ENCODE results near the gene TSPEAR. TPM values are rescaled to one million over a fixed set of nuclear protein-coding genes. Genes with fewer than 3 reads are reported as not detected.

TSPEAR gene
- total RNA-seq, 1 donor from 2014 or later = 0.13 TPM

DNA sequence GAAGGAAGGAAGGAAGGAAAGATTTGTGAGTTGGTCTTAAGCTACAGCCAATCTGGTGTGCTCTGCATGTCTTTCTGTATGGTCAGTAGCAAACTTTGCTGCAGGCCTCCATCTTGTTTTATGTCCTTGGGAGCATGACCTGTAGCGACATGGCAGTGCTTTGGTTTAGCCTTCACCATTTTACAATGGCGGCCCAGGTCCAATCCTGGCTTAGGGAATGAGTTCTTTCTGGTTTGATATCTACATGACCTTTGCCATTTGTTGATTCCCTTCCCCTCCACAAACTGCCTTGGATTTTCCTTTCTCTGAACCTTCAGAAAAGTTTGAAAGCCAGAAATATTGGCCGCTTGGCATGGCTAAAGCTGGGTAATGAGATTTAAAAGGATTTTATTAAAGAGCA, 30.5 kb upstream of the TSPEAR start:
- no peak for DNase-seq (ENCODE audit: low read depth in 2 of 2)

DNA sequence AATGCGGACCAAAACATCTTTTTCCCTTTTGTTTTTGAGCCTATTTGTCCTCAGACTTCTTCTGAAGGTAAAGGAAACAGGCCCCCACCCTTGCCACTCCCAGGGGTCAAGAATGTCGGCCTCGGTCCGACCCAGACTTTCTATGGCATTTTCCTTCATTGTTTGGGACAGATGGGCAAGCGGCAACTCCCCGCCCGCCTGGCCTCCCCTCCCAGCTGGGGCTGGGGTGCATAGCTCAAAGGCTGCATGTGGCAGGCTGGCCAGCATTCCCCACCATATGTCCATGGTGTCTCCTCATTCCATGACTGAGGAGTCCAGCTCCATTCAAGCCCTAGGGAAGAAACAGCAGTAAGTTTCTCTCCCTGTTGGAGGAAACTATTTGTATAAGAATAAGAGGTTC, 29.4 kb upstream of the TSPEAR start:
- DNase-seq (ENCODE audit: low read depth in 2 of 2) = no peak

DNA sequence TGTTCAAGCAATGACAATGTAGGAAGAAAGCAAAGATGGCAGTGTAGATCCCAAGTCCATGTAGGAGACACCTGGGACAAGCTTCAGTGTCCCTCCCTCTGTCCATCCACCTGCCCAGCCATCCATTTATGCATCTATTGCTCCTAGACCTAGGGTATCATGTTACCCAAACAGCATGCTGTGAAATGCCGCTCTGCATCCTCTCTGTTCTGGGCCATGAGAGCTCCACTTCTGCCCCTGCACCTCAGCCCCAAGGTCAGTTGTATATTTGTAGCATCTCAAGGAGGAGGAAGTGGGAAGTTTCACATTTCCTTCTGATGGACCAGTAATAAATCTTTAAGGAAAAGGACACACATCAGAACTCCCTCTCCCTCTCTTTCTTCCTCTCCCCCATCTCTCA, 27.9 kb upstream of the TSPEAR start:
- DNase-seq (ENCODE audit: low read depth in 2 of 2) = no peak

DNA sequence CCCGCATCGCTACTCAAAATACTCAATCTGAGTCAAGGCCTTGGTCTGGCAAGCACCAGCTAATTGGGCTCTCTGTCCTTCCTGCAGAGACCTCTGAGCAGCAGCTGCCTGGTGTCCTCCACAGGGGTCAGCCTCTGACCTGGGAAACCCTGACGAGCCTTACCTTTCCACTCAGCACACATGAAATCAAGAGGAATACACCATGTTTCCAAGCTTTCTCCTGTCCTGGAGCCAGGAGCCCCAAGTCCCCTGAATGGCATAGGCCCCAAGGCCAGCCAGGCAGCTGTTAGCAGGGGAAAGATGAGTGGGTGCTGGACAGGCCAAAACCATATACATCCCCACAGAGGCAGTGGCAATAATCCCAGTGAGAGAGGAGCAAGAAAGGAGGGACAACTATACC, 27.2 kb upstream of the TSPEAR start:
- DNase-seq (ENCODE audit: low read depth in 2 of 2) = no peak

DNA sequence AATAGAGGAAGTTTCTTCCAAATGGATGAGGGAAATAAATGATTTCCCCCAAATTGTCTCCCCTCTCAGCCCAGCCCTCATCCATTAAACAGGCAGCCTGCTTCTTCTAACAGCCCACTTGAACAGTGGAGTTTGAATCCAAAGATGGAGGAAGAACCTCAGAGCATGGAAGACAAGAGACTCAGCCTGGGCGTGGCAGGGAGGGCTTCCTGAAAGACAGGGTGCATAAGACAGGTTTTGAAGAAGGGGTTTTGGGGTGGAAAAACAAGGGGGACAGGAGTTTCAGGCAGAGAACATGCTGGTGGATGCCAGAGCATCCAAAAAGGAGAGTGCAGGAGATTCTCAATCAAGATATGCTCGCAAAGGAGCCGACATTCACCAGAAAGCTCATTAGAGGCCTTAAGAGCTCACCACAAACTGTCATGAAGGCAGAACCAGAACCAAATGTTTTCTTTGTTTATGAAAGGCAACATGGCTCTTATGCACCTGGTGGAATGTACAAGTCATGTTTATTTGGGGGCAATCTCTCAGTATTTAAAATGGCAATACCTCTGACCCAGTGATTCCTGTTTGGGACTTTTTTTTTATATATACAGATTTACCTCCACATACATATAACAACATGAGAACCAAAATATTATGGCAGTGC, 26.5 kb upstream of the TSPEAR start:
- no peak for DNase-seq (ENCODE audit: low read depth in 2 of 2)

DNA sequence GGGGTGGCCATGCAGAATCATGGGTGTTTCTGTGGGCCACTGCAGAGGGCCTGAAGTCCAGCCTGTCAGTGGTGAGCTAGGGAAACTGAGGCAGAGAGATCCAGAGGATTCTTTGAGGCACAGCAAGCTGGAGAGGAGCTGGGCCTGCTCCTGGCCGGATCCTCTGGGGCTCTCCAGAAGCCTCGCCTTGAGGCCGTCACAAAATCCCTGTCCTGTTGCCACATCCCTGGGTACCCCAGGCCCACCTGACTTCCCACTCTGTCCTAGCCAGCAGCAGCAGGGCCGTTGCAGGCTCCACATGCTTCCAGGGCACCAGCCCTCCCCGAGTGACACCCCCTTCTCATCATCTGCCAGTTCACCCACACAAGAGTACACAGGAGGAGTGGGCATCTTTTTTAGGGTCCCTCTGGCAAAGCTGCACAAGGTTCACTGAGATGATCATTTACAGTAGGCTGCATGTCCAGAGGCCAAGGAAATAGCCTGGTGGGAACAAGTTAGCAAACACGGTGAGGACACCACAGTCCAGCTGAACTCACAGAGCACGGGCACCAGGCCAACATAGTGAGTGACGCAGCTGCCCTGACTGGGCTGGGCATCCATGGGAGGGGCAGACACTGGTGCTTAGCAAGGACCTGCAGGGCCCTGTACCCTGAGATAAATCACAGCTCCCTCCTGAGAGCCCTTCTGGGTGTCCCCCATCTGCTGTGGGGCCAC, 25.1 kb upstream of the TSPEAR start:
- peak; percentile 24 to 64 for DNase-seq (ENCODE audit: low read depth in 2 of 2)

DNA sequence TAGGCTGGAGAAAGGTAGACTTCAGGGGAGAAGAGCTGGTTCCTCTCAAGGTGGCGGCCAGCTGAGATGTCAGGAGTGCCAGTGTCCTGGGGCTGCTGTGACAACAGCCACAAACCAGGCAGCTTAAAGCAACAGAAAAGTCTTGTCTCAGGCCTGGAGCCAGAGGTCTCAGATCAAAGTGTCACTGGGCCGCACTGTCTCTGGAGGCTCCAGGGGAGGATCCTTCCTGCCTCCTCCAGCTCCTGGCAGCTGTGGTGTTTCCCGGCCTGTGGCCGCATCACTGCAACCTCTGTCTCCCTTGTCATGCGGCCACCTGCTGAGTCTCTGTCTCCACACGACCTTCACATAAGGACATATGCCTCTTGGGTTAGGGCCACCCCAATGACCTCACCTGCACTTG, 24.4 kb upstream of the TSPEAR start:
- DNase-seq (ENCODE audit: low read depth in 2 of 2) = no peak

DNA sequence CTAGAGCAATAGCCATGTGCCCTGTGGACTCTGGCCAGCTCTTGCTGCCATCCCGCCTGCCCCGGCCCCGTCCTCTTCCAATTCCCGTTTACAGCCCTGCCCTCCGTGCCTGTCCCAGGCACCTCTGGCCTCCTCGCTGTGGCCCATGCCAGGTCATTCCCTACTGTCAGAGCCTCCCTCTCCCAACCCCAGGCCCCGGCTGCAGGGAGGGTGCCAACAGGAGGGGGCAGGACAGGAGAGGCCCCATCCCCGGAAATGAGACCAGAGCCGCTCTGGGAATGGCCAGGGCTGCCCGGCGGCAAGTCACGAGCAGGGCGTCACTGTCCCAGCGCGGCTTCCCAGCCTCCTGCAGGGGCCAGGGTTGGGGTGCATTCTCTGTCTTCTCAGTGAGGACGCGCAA, 23.5 kb upstream of the TSPEAR start:
- DNase-seq (ENCODE audit: low read depth in 2 of 2) = no peak

DNA sequence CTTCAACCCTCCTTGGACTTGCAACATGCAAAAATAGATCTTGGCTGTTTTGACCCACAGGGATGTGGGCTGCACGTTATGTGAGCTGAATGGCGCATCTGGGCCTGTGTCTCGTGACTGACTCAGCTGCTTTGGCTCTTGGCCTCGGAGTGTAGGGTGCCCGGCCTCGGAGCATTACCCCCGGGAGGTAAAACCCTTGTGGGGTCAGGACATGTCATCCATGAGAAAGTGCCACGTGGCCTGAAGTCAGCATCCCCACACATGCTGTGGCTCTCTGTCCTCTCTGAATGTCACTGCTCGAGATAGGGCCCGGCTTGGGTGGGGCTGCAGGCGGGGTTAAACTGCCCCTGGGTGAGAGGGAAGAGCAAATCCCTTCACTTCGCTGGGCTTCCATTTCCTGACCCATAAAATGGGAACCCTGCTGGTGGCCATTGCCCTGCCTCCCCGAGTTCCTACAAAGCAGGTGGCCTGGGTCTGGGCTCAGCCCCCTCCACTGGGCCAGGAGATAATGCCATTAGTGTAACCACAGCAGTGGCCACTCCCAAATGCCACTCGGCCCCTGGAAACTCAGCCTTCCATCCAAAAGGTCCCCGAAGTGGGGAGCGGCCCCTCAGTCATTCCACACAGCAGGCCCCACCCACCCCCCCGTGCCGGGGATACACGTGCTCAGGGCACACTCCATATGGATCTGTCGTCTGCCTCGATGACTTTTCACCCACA, 22.8 kb upstream of the TSPEAR start:
- no peak for DNase-seq (ENCODE audit: low read depth in 2 of 2)

DNA sequence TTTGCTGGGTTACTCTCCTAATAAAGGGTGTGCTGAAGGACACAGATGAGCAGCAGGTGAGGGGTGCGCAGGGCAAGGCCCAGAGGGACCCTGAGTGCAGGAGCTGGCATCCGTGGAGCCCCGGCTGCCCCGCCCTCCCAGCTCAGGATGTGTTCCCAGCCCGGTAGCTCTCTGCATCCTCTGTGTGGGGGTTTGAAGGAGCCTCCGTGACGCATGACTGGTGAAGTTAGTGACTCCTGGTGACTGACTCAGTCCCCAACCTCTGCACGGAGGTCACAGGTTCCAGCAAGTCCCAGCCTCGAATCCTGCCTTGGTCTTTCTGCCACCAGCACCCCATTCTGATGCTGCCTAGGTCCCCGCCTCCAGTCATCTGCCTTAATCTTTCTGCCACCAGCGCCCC, 21.6 kb upstream of the TSPEAR start:
- no peak for DNase-seq (ENCODE audit: low read depth in 2 of 2)

DNA sequence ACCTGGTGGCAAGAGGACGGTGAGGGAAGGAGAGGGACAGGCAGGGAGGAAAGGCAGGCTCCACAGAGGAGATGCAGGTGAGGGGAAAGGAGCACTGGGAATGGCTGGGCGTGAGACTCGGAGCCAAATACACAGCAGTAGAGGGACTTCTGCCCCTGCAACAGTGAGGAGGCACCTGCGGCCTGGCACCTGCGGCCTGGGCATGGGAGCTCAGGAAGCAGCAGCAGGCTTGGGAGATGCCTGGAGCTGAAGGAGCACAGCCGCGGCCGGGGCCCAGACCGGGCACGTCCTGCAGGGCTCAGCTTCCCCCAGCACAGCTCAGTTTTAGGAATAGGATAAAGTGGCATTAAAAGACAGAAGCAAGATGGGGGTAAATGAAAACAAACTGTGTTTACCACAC, 20.9 kb upstream of the TSPEAR start:
- DNase-seq (ENCODE audit: low read depth in 2 of 2) = no peak

DNA sequence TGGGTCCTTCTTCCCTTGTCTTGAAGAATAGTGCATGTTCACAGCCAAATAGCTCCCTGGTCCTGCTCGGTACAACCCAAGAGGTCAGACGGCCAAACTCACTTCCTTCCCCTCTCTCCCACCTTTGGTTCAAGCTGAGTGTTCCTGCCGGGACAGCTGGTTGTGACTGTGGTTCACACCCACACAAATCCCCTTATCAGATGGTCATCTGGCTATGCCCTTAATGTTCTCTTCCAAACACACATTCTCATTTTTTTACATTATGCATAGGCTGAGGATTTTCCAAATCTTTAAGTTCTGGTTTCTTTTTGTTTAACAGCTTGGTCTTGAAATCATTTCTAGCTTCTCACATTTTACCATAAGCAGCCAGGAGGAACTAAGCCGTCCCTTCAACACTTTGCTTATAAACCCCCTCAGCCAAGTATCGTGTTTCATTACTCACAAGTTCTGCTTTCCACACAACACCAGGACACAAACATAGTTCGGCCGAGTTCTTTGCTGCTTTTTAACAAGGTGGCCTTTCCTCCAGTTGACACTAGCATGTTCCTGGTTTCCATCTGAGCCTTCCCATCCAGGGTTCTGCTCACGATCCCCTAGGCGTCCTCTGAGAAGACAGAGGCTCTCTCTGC, 19.7 kb upstream of the TSPEAR start:
- DNase-seq (ENCODE audit: low read depth in 2 of 2) = no peak

DNA sequence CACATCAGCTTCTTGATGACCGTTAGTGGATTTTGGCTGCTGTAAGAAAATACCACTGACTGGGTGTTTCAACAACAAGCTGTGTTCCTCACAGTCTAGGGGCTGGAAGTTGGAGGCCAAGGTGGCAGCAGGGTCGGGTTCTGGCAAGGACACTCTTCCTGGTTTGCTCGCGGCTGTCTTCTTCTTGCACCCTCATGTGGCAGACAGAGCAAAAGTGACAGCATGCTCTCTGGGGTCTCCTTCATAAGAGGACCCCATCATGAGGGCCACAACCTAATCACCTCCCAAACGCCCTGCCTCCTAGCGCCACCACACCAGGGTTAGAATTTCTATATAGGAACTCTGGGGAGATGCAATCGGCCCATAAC, 18.6 kb upstream of the TSPEAR start:
- DNase-seq (ENCODE audit: low read depth in 2 of 2) = no peak

DNA sequence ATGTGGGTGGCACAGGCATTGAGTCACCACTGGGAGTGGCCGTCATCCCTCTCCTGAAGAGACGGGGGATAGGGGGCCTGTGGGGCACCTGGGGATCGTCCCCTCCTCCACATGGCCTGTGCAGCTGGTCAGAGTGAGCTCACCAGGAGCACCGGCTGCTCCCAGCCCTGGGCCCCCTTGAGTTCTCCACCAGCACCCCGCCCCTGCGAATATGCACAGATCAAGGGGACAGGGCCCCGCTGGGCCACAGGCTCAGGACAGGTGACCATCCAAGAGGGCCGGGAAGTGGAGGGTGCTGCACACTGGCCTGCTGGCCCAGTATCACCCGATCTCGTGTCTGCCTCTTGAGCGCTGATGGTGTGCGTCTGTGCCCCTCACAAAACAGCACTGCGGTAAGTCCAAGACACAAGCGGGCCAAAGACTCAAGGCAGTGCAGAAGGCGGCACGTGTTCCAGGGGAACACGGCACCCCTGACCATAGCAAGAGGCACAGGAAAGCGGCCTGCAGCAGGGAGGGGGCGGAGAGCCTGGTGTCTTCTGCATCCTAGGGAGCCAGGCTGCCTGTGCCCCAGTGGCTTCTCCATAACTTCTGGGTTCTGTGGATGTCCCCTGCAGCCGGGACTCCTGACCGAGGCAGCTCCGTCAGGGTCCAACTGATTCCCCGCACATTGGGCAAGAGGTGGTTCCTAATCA, 18.1 kb upstream of the TSPEAR start:
- DNase-seq (ENCODE audit: low read depth in 2 of 2) = no peak

DNA sequence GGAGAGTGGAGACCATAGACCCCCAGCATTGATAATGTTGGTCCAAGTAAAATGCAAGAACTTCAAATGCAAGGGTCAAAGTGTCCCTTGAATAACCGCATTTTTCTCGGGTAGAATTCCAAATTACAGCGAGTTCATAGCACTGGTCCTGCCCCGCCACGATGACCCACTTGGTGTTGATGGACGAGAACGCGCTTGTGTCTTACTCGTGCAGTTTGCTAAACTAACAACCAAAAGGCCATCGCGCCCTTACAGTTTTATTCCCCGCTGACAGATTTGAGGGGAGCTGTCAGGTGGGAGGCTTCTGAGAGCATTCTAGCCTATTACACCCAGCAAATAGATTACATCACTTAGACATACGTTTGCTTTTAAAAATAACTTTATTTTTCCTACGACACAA, 17.3 kb upstream of the TSPEAR start:
- no peak for DNase-seq (ENCODE audit: low read depth in 2 of 2)

DNA sequence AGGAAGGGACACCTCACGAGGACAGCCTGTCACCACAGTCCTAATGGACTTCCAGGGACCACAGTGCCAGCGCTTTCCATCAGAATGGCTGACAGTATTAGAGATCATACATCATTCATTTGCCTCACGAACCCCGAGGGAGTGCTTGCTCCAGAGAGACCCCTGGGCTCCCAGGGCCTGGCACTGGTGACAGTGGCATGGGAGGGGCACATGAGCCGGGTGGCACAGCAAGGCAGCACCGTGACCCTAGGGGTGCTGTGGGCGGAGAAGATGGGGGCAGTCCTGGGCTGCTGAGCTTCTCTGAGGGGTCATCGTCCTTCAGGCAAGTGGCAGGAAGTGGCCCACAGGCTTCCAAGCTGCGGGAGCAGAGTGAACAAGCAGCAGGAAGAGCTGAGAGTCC, 16.4 kb upstream of the TSPEAR start:
- no peak for DNase-seq (ENCODE audit: low read depth in 2 of 2)

DNA sequence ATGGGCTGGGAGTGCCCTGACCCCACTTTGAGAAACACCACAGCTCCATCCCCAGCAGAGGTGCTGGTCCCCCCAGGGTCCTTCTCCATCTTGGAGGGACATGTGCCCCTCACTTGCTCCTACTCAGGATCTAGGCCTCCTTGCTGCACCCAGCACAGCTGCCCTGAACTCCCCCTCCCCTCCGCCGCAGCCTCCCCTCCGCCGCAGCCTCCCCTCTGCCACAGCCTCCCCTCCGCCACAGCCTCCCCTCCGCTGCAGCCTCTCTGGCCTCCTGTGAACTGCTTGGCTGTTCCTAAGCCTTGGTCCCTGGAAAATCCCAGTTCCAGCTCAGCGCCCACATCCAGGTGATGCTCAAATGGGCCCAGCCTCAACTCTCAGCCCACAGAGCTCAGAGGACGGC, 15.9 kb upstream of the TSPEAR start:
- no peak for DNase-seq (ENCODE audit: low read depth in 2 of 2)

DNA sequence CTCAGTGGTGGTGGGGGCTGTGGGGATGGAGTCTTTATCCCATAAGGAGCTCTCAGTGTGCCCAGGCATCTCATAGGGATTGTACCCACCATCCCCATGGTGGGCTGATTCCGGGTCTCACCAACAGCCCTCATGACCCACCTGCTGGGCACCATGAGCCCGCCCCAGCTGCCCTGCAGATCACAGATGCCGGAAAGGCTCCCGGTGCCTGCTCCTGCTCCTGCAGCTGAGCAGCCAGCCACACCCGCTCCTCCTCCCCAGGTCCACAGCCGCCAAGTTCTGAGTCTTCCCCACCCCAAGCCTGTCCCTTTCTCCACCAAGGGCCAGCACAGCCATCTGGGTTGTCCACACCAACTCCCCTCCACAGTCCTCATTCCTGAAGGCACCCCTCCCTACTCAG, 15.5 kb upstream of the TSPEAR start:
- DNase-seq (ENCODE audit: low read depth in 2 of 2) = no peak

DNA sequence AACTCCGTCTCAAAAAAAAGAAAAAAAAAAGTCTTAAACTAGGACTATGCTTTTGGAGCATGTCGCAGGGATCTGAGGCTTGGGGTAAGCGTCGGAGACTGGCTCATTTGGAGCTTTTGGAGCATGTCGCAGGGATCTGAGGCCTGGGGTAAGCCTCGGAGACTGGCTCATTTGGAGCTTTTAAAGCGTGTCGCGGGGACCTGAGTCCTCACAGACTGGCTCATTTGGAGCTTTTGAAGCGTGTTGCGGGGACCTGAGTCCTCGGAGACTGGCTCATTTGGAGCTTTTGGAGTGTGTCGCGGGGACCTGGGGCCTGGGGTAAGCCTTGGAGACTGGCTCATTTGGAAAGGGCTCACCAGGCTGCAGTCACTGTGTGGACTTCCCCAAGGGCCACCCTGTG, 13.6 kb upstream of the TSPEAR start:
- no peak for DNase-seq (ENCODE audit: low read depth in 2 of 2)

DNA sequence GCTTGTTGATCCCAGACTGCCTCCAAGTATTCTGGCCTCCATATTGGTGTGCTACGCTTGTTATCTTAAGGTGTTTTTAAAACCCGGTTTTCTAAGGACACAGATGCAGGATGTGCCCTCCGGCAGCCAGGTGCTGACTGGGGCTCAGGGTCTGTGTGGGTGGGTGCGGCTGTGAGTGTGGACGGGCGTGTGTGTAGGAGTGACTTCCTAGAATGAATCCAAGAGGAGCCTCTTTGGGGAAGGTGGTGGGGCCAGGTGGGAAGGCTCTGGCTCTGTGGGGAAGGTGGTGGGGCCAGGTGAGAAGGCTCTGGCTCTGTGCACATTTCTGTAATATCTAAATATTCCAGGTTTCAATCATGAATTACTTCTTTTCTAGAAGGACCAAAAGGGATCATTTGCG, 12.8 kb upstream of the TSPEAR start:
- DNase-seq (ENCODE audit: low read depth in 2 of 2) = no peak

DNA sequence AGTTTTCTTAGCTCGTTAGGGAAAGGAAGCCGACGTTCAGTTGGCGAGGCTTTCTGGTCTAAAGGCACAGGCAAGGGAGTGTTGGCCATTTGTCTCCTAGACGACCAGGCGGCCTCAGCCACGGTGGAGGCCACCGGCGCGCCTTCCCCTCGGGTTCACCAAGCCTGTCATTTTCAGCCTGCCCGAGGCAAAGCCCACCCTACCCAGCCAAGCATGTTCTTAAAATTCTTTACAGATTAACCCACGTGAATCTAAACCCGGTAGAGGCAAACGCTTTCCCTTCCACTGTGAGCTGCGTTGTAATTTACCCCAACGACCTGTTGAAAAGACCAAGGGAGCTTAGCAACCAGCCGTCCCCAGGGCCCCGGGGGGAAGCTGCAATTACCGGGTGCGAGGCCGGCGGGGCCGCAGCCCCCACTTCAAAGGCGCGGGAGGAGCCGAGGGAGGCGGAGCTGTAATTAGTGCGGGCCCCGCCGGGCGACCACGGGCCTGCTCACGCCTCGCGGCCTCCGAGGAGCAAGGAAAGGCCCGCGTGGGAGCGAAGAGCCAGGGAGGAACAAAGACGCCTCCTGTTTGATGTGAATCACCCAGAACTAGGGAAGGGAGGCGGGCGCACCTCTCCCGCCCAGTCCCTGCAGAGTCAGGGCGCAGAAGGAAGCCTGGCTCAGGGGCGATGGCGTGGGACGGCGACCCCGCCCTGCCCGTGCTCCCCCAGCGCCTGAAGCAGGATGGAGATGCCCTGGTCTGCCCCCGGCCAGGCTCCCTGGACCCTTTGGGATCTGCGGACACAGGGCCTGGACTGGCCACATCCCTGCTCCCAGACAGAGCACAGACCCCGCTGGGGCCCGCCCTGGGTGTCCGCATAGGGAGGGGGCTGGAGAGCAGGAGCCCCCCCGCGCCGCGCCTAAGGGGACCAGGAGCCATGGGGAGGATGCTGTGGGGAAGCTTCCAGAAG, 12.1 kb upstream of the TSPEAR start:
- no peak for DNase-seq (ENCODE audit: low read depth in 2 of 2)

Measured in dermis microvascular lymphatic vessel endothelial cell (primary cell).